Lower leg skin (tissue), 4 donors: ENCODE data around the gene CNOT1. TPM values are rescaled to one million over a fixed set of nuclear protein-coding genes. Genes with fewer than 3 reads are reported as not detected.

Source experiments
- DNase-seq, 2 donors: peaks; one replicate each; pipeline ENCODE4 v3.0.0-alpha.2; 2019; ENCODE audit warnings: low spot score in 2 of 2
- H3K4me3 ChIP-seq: fragments of 200-600 bp; sonication (generic); 2 replicates; pipeline ENCODE4 v1.5.1; 2017; ENCODE audit warnings: mild to moderate bottlenecking, low read depth; ENCODE audit not compliant: poor library complexity, severe bottlenecking
- CTCF ChIP-seq, 3 donors: fragments of 450-650 bp; IDR thresholded peaks; one replicate each; pipeline ENCODE4 v1.5.1; 2016; ENCODE audit warnings: antibody characterized with exemption in 3 of 3, mild to moderate bottlenecking in 3 of 3, moderate library complexity in 2 of 3
- POLR2A ChIP-seq, 2 donors: fragments of 450-650 bp; IDR thresholded peaks; one replicate each; pipeline ENCODE4 v1.6.1; 2016 to 2017; ENCODE audit warnings: antibody characterized with exemption in 2 of 2, mild to moderate bottlenecking in 1 of 2, moderate library complexity in 1 of 2
- WGBS, 2 donors: methylation state at CpG; one replicate each; pipeline ENCODE4 v1.1.5; 2018; 5-methylcytosine and 5-hydroxymethylcytosine counted together
- intact Hi-C: fragments of 100-400 bp; cut with DNase I; formaldehyde crosslinking; loops from one replicate; pipeline ENCODE4 v1.15.0; 2023; ENCODE audit warnings: low total_unique reads
- total RNA-seq, 4 donors: library from RNA; depleted of rRNA; stranded (reverse); fragments of >200 nt; gene quantifications; one replicate each; pipeline ENCODE4 v1.1.0, GENCODE V29; 2016

CNOT1 gene
- total RNA-seq, 4 donors from 2014 or later: 80.1 to 118 (median 102) TPM

- H3K4me3 ChIP-seq: no peak overlapping the region
- TF ChIP-seq CTCF (IDR thresholded peaks at IDR 0.05) (no peak), POLR2A (IDR thresholded peaks at IDR 0.05) (no peak)
- intact Hi-C loops: loop anchor here (10.0 kb wide), 1 partner anchor 161 kb away; no protein-coding TSS in a partner anchor
- DNase-seq: peak in 1 of 2 donors; percentile 62
- 91 to 95% methylated on average over 10 to 14 of the region's 14 CpGs for WGBS, 2 donors
Observed at GRCh38 chr16:58503166-58503862, 126.3 kb downstream of the CNOT1 start.

GRCh38 chr16:58502217-58502921, 127.3 kb downstream of the CNOT1 start:
- TF ChIP-seq CTCF (IDR thresholded peaks at IDR 0.05) (no peak), POLR2A (IDR thresholded peaks at IDR 0.05) (no peak)
- 77 to 91% methylated on average over 8 of the region's 8 CpGs for WGBS, 2 donors
- intact Hi-C loops: loop anchor here (10.0 kb wide), 1 partner anchor 162 kb away; no protein-coding TSS in a partner anchor
- DNase-seq: peak in 1 of 2 donors; percentile 60
- no peak overlapping the region for H3K4me3 ChIP-seq

GRCh38 chr16:58501242-58502131, 128.1 kb downstream of the CNOT1 start:
- peak in 1 of 2 donors; percentile 57 for DNase-seq
- intact Hi-C loops: loop anchor here (10.0 kb wide), 1 partner anchor 163 kb away; no protein-coding TSS in a partner anchor
- H3K4me3 ChIP-seq: no peak overlapping the region
- 16 to 33% methylated on average over 35 to 38 of the region's 42 CpGs for WGBS, 2 donors
- TF ChIP-seq CTCF (IDR thresholded peaks at IDR 0.05): no peak
- TF ChIP-seq POLR2A (IDR thresholded peaks at IDR 0.05): no peak

GRCh38 chr16:58500430-58501241, 129.0 kb downstream of the CNOT1 start:
- intact Hi-C loops: loop anchor here (10.0 kb wide), 1 partner anchor 164 kb away; no protein-coding TSS in a partner anchor
- TF ChIP-seq POLR2A (IDR thresholded peaks at IDR 0.05): no peak
- TF ChIP-seq CTCF (IDR thresholded peaks at IDR 0.05): no peak
- WGBS, 2 donors: 12 to 23% methylated on average over 14 to 20 of the region's 36 CpGs
- DNase-seq: peak in 1 of 2 donors; percentile 85
- no peak overlapping the region for H3K4me3 ChIP-seq
